Omental fat pad (tissue), 4 donors: ENCODE results near the gene LAD1. TPM values are rescaled to one million over a fixed set of nuclear protein-coding genes. Genes with fewer than 3 reads are reported as not detected.

ENCODE experiments used
- ATAC-seq: fragments of 150-250 bp; one replicate; pipeline ENCODE4 v1.9.1; 2016; ENCODE audit warnings: mild to moderate bottlenecking, moderate library complexity; ENCODE audit not compliant: low FRiP score
- DNase-seq: peaks from one replicate; pipeline ENCODE4 v3.0.0-alpha.2; 2019; ENCODE audit warnings: low spot score
- CTCF ChIP-seq, 3 donors: fragments of 450-650 bp; IDR thresholded peaks; one replicate each; pipeline ENCODE4 v1.5.1; 2016 to 2017; ENCODE audit warnings: antibody characterized with exemption in 3 of 3, mild to moderate bottlenecking in 3 of 3, moderate library complexity in 2 of 3
- total RNA-seq, 4 donors: library from RNA; depleted of rRNA; stranded (reverse); fragments of >200 nt; gene quantifications; one replicate each; pipeline ENCODE4 v1.1.0, GENCODE V29; 2016

The LAD1 gene
- total RNA-seq, 4 donors from 2014 or later, result 0.19 to 0.48 (median 0.25) TPM; not detected in 1

- no peak for TF ChIP-seq CTCF (IDR thresholded peaks at IDR 0.05)
- DNase-seq (no peak), ATAC-seq (no peak)
These were observed 14.7 kb downstream of the LAD1 start for GRCh38 chr1:201384406-201384782.

- DNase-seq (no peak), ATAC-seq (no peak)
- TF ChIP-seq CTCF (IDR thresholded peaks at IDR 0.05), result no peak
These were observed 15.3 kb downstream of the LAD1 start for GRCh38 chr1:201383647-201384405.

GRCh38 chr1:201381130-201381529, 18.0 kb downstream of the LAD1 start:
- ATAC-seq (no peak), DNase-seq (no peak)

GRCh38 chr1:201379733-201380242, 19.3 kb downstream of the LAD1 start:
- no peak for DNase-seq
- no peak for TF ChIP-seq CTCF (IDR thresholded peaks at IDR 0.05)
- ATAC-seq, result no peak

More at GRCh38 chr1:201381130-201381529, 18.0 kb downstream of the LAD1 start:
- TF ChIP-seq CTCF (IDR thresholded peaks at IDR 0.05), result no peak

GRCh38 chr1:201378804-201379203, 20.3 kb downstream of the LAD1 start:
- ATAC-seq (no peak), DNase-seq (no peak)
- TF ChIP-seq CTCF (IDR thresholded peaks at IDR 0.05), result no peak

GRCh38 chr1:201377611-201378092, 21.5 kb downstream of the LAD1 start, which contains the start of gene TNNT2:
Gene TNNT2 (minus strand): TSS chr1:201377680. CDS start chr1:201373254, 4,426 bp downstream.
- no peak for TF ChIP-seq CTCF (IDR thresholded peaks at IDR 0.05)
- no peak for ATAC-seq
- DNase-seq, result no peak
